Stromal cell of bone marrow (primary cell): ENCODE results near the gene ZSCAN9.

Source experiments
- DNase-seq: peaks from one replicate; pipeline ENCODE4 v3.0.0-alpha.2; 2012; ENCODE audit warnings: low read depth

Gene ZSCAN9

GRCh38 chr6:28225056-28225834 lies at the start of gene ZSCAN9:
TSS of gene ZSCAN9 (plus strand) at chr6:28225275. CDS start at chr6:28227085, 1,810 bp downstream.
- DNase-seq, result peak; percentile 70

- DNase-seq, result no peak
Measured at GRCh38 chr6:28176373-28176772, 48.7 kb upstream of the ZSCAN9 start.

- no peak for DNase-seq
Measured at GRCh38 chr6:28182255-28182654, 42.8 kb upstream of the ZSCAN9 start.

- no peak for DNase-seq
Measured at GRCh38 chr6:28188111-28188979, 36.7 kb upstream of the ZSCAN9 start.

GRCh38 chr6:28200020-28200419 lies 25.1 kb upstream of the ZSCAN9 start:
- DNase-seq, result no peak

- no peak for DNase-seq
Measured at GRCh38 chr6:28203201-28203600, 21.9 kb upstream of the ZSCAN9 start.

GRCh38 chr6:28205879-28206278 lies 19.2 kb upstream of the ZSCAN9 start:
- DNase-seq, result no peak

GRCh38 chr6:28206527-28206926 lies 18.5 kb upstream of the ZSCAN9 start:
- no peak for DNase-seq

- DNase-seq, result no peak
Measured at GRCh38 chr6:28206928-28207509, 18.1 kb upstream of the ZSCAN9 start.

GRCh38 chr6:28207510-28208110 lies 17.5 kb upstream of the ZSCAN9 start:
- DNase-seq, result no peak

GRCh38 chr6:28208111-28208659 lies 16.9 kb upstream of the ZSCAN9 start:
- DNase-seq, result no peak

- DNase-seq, result no peak
Measured at GRCh38 chr6:28209753-28210535, 15.1 kb upstream of the ZSCAN9 start.

GRCh38 chr6:28211840-28212509 lies 13.1 kb upstream of the ZSCAN9 start:
- DNase-seq, result no peak

- peak; percentile 62 for DNase-seq
Measured at GRCh38 chr6:28212510-28213212, 12.4 kb upstream of the ZSCAN9 start.

GRCh38 chr6:28213213-28213523 lies 11.9 kb upstream of the ZSCAN9 start:
- DNase-seq, result no peak

- DNase-seq, result no peak
Measured at GRCh38 chr6:28215425-28215824, 9.7 kb upstream of the ZSCAN9 start.

GRCh38 chr6:28217890-28218289 lies 7.2 kb upstream of the ZSCAN9 start:
- DNase-seq, result no peak

GRCh38 chr6:28218312-28219248 lies 6.5 kb upstream of the ZSCAN9 start:
- DNase-seq, result peak; percentile 31
